ENCODE measurements around the gene PTK7.

- no peak for TF ChIP-seq CTCF (IDR thresholded peaks at IDR 0.05)
- TF ChIP-seq EZH2 (IDR thresholded peaks at IDR 0.05; ENCODE audit: borderline replicate concordance, insufficient read depth, low read depth, low read length, poor library complexity, severe bottlenecking) = no peak
Observed at GRCh38 chr6:43183441-43183840, 107.3 kb downstream of the PTK7 start.
